Right lobe of liver (tissue), 4 donors: ENCODE data around the gene CRYGC.

ENCODE experiments used
- POLR2A ChIP-seq: fragments of 450-650 bp; IDR thresholded peaks from one replicate; pipeline ENCODE4 v1.6.1; 2017; ENCODE audit warnings: antibody characterized with exemption, mild to moderate bottlenecking
- TF ChIP-seq, protein P1 (sequence below), 4 donors: fragments of 200-600 bp in 3 of 4; fragments of 450-650 bp in 1 of 4; IDR thresholded peaks; one replicate each; pipeline versions ENCODE4 v1.5.1 to v1.8.0; 2016 to 2022; ENCODE audit warnings: antibody characterized with exemption in 4 of 4, mild to moderate bottlenecking in 2 of 4
- donor health status: DM: no; HTN: no; CAD: no.
- donor health status: DM: no; HTN: no; CAD: no.
- donor health status: DM: no; HTN: yes; CAD: no.

DNA sequence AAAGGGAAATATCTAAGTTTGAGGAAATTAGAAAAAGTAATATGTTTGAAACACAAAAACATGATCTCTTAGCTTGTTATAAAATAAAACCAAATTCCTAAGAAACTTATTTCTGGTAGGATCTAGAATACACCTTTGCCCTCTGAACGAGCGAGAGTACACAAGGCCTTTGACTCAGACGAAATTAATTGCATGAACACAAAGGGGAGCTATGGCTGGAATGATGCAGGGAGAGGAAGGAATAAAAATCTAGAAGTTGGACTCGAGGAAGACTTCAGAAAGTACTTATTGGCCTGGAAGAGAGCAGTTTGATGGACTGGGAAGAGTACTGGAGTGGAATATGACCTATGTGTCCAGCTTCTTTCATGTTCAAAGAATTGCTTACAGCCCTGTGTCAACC lies 4.4 kb downstream of the CRYGC start:
- TF ChIP-seq, protein P1, sequence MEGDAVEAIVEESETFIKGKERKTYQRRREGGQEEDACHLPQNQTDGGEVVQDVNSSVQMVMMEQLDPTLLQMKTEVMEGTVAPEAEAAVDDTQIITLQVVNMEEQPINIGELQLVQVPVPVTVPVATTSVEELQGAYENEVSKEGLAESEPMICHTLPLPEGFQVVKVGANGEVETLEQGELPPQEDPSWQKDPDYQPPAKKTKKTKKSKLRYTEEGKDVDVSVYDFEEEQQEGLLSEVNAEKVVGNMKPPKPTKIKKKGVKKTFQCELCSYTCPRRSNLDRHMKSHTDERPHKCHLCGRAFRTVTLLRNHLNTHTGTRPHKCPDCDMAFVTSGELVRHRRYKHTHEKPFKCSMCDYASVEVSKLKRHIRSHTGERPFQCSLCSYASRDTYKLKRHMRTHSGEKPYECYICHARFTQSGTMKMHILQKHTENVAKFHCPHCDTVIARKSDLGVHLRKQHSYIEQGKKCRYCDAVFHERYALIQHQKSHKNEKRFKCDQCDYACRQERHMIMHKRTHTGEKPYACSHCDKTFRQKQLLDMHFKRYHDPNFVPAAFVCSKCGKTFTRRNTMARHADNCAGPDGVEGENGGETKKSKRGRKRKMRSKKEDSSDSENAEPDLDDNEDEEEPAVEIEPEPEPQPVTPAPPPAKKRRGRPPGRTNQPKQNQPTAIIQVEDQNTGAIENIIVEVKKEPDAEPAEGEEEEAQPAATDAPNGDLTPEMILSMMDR (IDR thresholded peaks at IDR 0.05), result no peak
- no peak for TF ChIP-seq POLR2A
